ENCODE measurements around the gene CPTP. TPM values are rescaled to one million over a fixed set of nuclear protein-coding genes. Genes with fewer than 3 reads are reported as not detected.

CPTP gene
- total and polyA plus RNA-seq, 8 donors: 10.6 to 25.2 (median 15.0) TPM

GRCh38 chr1:1310109-1310385, 14.6 kb upstream of the CPTP start:
- Histone ChIP-seq H3K27ac (no peak overlapping the region), H3K4me1 (peaks cover 19 to 38% of the 10 kb centered on the region in 2 donors), H3K36me3 (peaks cover 0 to 56% of the 10 kb centered on the region in 2 donors), H3K4me3 (peak overlapping the region in 1 of 2 donors; percentile 91), H3K27me3 (no peaks in the 10 kb centered on the region), H3K9me3 (no peaks in the 10 kb centered on the region)
- DNase-seq (no peak), ATAC-seq (no peak)
- TF ChIP-seq CTCF (IDR thresholded peaks at IDR 0.05): no peak
- intact Hi-C loops (cut with DNase I): no loop called here

GRCh38 chr1:1310476-1311053, 14.0 kb upstream of the CPTP start:
- no peaks in the 10 kb centered on the region for H3K27me3 ChIP-seq
- ATAC-seq (no peak), DNase-seq (no peak)
- H3K27ac ChIP-seq: no peak overlapping the region
- peaks cover 0 to 59% of the 10 kb centered on the region in 2 donors for H3K36me3 ChIP-seq
- H3K4me3 ChIP-seq: no peak overlapping the region
- intact Hi-C loops (cut with DNase I): no loop called here
- TF ChIP-seq CTCF (IDR thresholded peaks at IDR 0.05): no peak
- H3K9me3 ChIP-seq: no peaks in the 10 kb centered on the region
- peaks cover 14 to 33% of the 10 kb centered on the region in 2 donors for H3K4me1 ChIP-seq

- peaks cover 5 to 25% of the 10 kb centered on the region in 2 donors for H3K4me1 ChIP-seq
- DNase-seq (no peak), ATAC-seq (no peak)
- no peaks in the 10 kb centered on the region for H3K9me3 ChIP-seq
- no peak for TF ChIP-seq CTCF (IDR thresholded peaks at IDR 0.05)
- H3K36me3 ChIP-seq: peaks cover 0 to 64% of the 10 kb centered on the region in 2 donors
- H3K4me3 ChIP-seq: no peak overlapping the region
- H3K27ac ChIP-seq: no peak overlapping the region
- intact Hi-C loops (cut with DNase I): no loop called here
- no peaks in the 10 kb centered on the region for H3K27me3 ChIP-seq
Measured at GRCh38 chr1:1311107-1312104, 13.2 kb upstream of the CPTP start.

GRCh38 chr1:1312450-1313314, 11.9 kb upstream of the CPTP start:
- Histone ChIP-seq H3K27me3 (no peaks in the 10 kb centered on the region), H3K36me3 (peaks cover 0 to 76% of the 10 kb centered on the region in 2 donors), H3K27ac (no peak overlapping the region), H3K4me1 (peaks cover 0 to 18% of the 10 kb centered on the region in 2 donors), H3K9me3 (no peaks in the 10 kb centered on the region), H3K4me3 (no peak overlapping the region)
- no peak for TF ChIP-seq CTCF (IDR thresholded peaks at IDR 0.05)
- intact Hi-C loops (cut with DNase I): no loop called here
- ATAC-seq (no peak), DNase-seq (no peak)

All from left lung (tissue), 10 donors.